Endothelial cell of umbilical vein (primary cell): ENCODE data around the gene ANKRD13D. TPM values are rescaled to one million over a fixed set of nuclear protein-coding genes. Genes with fewer than 3 reads are reported as not detected.

Source experiments
- BruUV-seq: library from RNA; stranded (reverse); fragments of 400-500 nt; replicated peaks from 2 replicates; lab custom pipeline; 2021; lab: Mats Ljungman, UMichigan
- CTCF ChIA-PET: fragments of 300-600, 350-600 bp; sonication (Branson Sonifier 250); formaldehyde crosslinking; loops from one replicate; lab custom pipeline; 2021; ENCODE audit warnings: antibody characterized with exemption, inconsistent platforms; lab: Charles Lee
- POLR2A ChIA-PET: fragments of 300-600, 350-600 bp; sonication (Branson Sonifier 250); formaldehyde crosslinking; loops from one replicate; lab custom pipeline; 2021; ENCODE audit warnings: antibody characterized with exemption, inconsistent platforms; lab: Charles Lee
- DNase-seq: peaks from one replicate; pipeline ENCODE4 v3.0.0-alpha.2; 2011; ENCODE audit warnings: low read depth, low spot score
- FAIRE-seq: peaks from 2 replicates; lab custom pipeline; 2011; peaks lifted over from hg19 to GRCh38; lab: Jason Lieb, UNC
- H2AFZ ChIP-seq: 2 replicates; pipeline ENCODE4 v1.6.0; 2012; ENCODE audit warnings: low read depth, low read length, control low read depth, inconsistent platforms
- H3K27ac ChIP-seq: 2 replicates; pipeline ENCODE4 v1.5.1; 2011; ENCODE audit warnings: low read depth, mild to moderate bottlenecking, control low read depth, low read length, moderate library complexity; ENCODE audit not compliant: insufficient read depth
- H3K27me3 ChIP-seq, 2 experiments: 2 replicates each; pipeline versions ENCODE4 v1.6.0 to v1.6.1; 2011; ENCODE audit warnings: low read length in 2 of 2, mixed read lengths in 1 of 2; ENCODE audit not compliant: control insufficient read depth in 2 of 2, insufficient read depth in 2 of 2
- H3K36me3 ChIP-seq, 2 experiments: 2 replicates in 1 of 2; 3 replicates in 1 of 2; pipeline ENCODE4 v1.5.1; 2011; ENCODE audit warnings: low read length in 2 of 2, mild to moderate bottlenecking in 1 of 2, moderate library complexity in 1 of 2; ENCODE audit not compliant: control insufficient read depth in 2 of 2, insufficient read depth in 2 of 2; ENCODE audit errors: extremely low read depth in 1 of 2
- H3K4me1 ChIP-seq: 3 replicates; pipeline ENCODE4 v1.5.1; 2011; ENCODE audit warnings: mild to moderate bottlenecking, low read length; ENCODE audit not compliant: control insufficient read depth, insufficient read depth; ENCODE audit errors: extremely low read depth
- H3K4me2 ChIP-seq: 2 replicates; pipeline ENCODE4 v1.6.1; 2011; ENCODE audit warnings: low read length, control low read depth, mixed read lengths; ENCODE audit not compliant: insufficient read depth
- H3K4me3 ChIP-seq, 3 experiments: fragments of 200-600 bp in 1 of 3; sonication (generic), shearing (Covaris generic) in 1 of 3; replicated peaks in 1 of 3; 2 replicates each; pipeline ENCODE4 v1.5.1; 2011 to 2016; ENCODE audit warnings: control low read depth in 3 of 3, low read length in 3 of 3, mild to moderate bottlenecking in 2 of 3, inconsistent platforms in 1 of 3, low read depth in 1 of 3, moderate library complexity in 1 of 3; ENCODE audit not compliant: insufficient read depth in 1 of 3
- H3K79me2 ChIP-seq: 2 replicates; pipeline ENCODE4 v1.6.0; 2012; ENCODE audit warnings: low read length, inconsistent platforms; ENCODE audit not compliant: control insufficient read depth, insufficient read depth
- H3K9ac ChIP-seq: replicated peaks from 2 replicates; pipeline ENCODE3; 2011; ENCODE audit warnings: low read length, control low read depth; ENCODE audit not compliant: insufficient read depth; ENCODE audit errors: extremely low read depth
- H3K9me1 ChIP-seq: replicated peaks from 3 replicates; pipeline ENCODE4 v1.6.0; 2011; ENCODE audit warnings: mild to moderate bottlenecking, low read length; ENCODE audit not compliant: control insufficient read depth, insufficient read depth; ENCODE audit errors: extremely low read depth
- H3K9me3 ChIP-seq: replicated peaks from 2 replicates; pipeline ENCODE4 v1.5.1; 2012; ENCODE audit warnings: low read length, inconsistent platforms; ENCODE audit not compliant: control insufficient read depth, insufficient read depth
- H4K20me1 ChIP-seq: replicated peaks from 2 replicates; pipeline ENCODE3; 2011; ENCODE audit warnings: mild to moderate bottlenecking, low read length; ENCODE audit not compliant: control insufficient read depth, insufficient read depth; ENCODE audit errors: extremely low read depth
- EZH2 ChIP-seq: IDR thresholded peaks from 2 replicates; pipeline ENCODE4 v1.6.1; 2012; ENCODE audit warnings: borderline replicate concordance, low read depth, mild to moderate bottlenecking, moderate library complexity, low read length, inconsistent platforms; ENCODE audit not compliant: severe bottlenecking
- FOS ChIP-seq: IDR thresholded peaks from 2 replicates; pipeline ENCODE4 v1.6.1; 2011; ENCODE audit warnings: mild to moderate bottlenecking, low read length, moderate library complexity, borderline replicate concordance; ENCODE audit not compliant: insufficient read depth
- GATA2 ChIP-seq: IDR thresholded peaks from 2 replicates; pipeline ENCODE4 v1.7.0; 2011; ENCODE audit warnings: low read depth, mild to moderate bottlenecking, moderate library complexity, mixed read lengths, low read length; ENCODE audit not compliant: insufficient read length, insufficient read depth
- JUN ChIP-seq: IDR thresholded peaks from 2 replicates; pipeline ENCODE4 v1.6.1; 2011; ENCODE audit warnings: borderline replicate concordance, low read depth; ENCODE audit not compliant: insufficient read length, insufficient read depth
- MAX ChIP-seq: IDR thresholded peaks from 2 replicates; pipeline ENCODE4 v1.6.1; 2011; ENCODE audit not compliant: insufficient read depth, insufficient read length
- MYC ChIP-seq: IDR thresholded peaks from one replicate; pipeline ENCODE4 v1.6.1; 2011; ENCODE audit warnings: mild to moderate bottlenecking, low read depth, low read length
- POLR2A ChIP-seq: IDR thresholded peaks from 2 replicates; pipeline ENCODE4 v1.6.1; 2012; ENCODE audit warnings: low read depth, mild to moderate bottlenecking, control low read depth, low read length
- POLR2AphosphoS5 ChIP-seq: IDR thresholded peaks from 2 replicates; pipeline ENCODE4 v1.6.1; 2012; ENCODE audit warnings: low read depth, mild to moderate bottlenecking, control low read depth, low read length, moderate library complexity; ENCODE audit not compliant: insufficient read depth
- dilution Hi-C: fragments of 300-500 bp; cut with MboI; formaldehyde crosslinking; loops from one replicate; pipeline ENCODE4 v1.15.0; 2019; ENCODE audit warnings: low sequenced_read_pairs; ENCODE audit not compliant: extremely low pct_ligation_motif_present
- intact Hi-C: fragments of 100-400 bp; cut with micrococcal nuclease; formaldehyde crosslinking; loops from one replicate; pipeline ENCODE4 v1.10.0; 2022
- polyA plus RNA-seq, 4 experiments: library from polyadenylated mRNA; depleted of rRNA in 3 of 4; stranded (reverse) in 3 of 4; unstranded in 1 of 4; fragments of >200 nt; gene quantifications; 2 replicates each; pipeline versions ENCODE4 v1.2.1 to v1.2.3, GENCODE V29; 2011 to 2012; ENCODE audit warnings: missing spikeins in 1 of 4
- total RNA-seq: library from RNA; stranded (reverse); gene quantifications from 2 replicates; pipeline ENCODE4 v1.2.3, GENCODE V29; 2021
- TF ChIP-seq, protein P1 (sequence below), 2 donors: IDR thresholded peaks; 1 replicate in 1 of 2; 2 replicates in 1 of 2; pipeline ENCODE4 v1.5.1; 2011; ENCODE audit warnings: low read length in 2 of 2, mild to moderate bottlenecking in 2 of 2, moderate library complexity in 2 of 2, control low read depth in 1 of 2, inconsistent platforms in 1 of 2, low read depth in 1 of 2; ENCODE audit not compliant: insufficient read depth in 1 of 2; ENCODE audit errors: extremely low read depth in 1 of 2

The ANKRD13D gene
- total and polyA plus RNA-seq, 2 donors (not counting 3 experiments of a cell fraction or from before 2014, with no cell fraction given): 43.5 to 57.5 TPM

DNA sequence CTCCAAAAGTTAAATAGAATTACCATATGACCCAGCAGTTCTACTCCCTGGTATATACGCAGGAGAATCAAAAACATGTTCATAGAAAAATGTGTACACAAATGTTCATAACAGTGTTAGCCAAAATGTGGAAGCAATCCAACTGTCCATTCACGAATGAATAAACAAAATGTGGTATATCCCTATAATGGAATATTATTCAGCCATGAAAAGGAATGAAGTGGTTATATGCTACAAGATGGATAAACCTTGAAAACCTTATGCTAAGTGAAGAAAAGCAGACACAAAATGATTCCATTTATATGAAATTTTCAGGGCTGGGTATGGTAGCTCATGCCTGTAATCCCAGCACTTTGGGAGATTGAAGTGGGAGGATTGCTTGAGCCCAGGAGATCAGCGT is 48.2 kb downstream of the ANKRD13D start:
- ChIA-PET CTCF (interaction anchor here (1.0 to 2.8 kb wide), 3 partner anchors 9 to 45 kb away, joined by 5 to 12 read pairs (median 5); no protein-coding TSS in a partner anchor), POLR2A (no interaction called here)
- H3K79me2 ChIP-seq: no peaks in the 10 kb centered on the region
- intact Hi-C loops: no loop called here
- H2AFZ ChIP-seq: no peak overlapping the region
- H3K9me3 ChIP-seq: no peaks in the 10 kb centered on the region
- H3K27ac ChIP-seq: no peak overlapping the region
- no peaks in the 10 kb centered on the region for H3K4me1 ChIP-seq
- no TSS peak for BruUV-seq
- no peaks in the 10 kb centered on the region for H4K20me1 ChIP-seq
- no peaks in the 10 kb centered on the region for H3K27me3 ChIP-seq
- FAIRE-seq (no peak), DNase-seq (no peak)
- no peaks in the 10 kb centered on the region for H3K9me1 ChIP-seq
- no peak overlapping the region for H3K9ac ChIP-seq
- H3K4me3 ChIP-seq: no peak overlapping the region
- H3K4me2 ChIP-seq: no peak overlapping the region
- H3K36me3 ChIP-seq: no peaks in the 10 kb centered on the region
- TF ChIP-seq MAX (no peak), EZH2 (no peak), POLR2AphosphoS5 (no peak), MYC (no peak), JUN (no peak), GATA2 (no peak), POLR2A (no peak), FOS (no peak)
- TF ChIP-seq, protein P1, sequence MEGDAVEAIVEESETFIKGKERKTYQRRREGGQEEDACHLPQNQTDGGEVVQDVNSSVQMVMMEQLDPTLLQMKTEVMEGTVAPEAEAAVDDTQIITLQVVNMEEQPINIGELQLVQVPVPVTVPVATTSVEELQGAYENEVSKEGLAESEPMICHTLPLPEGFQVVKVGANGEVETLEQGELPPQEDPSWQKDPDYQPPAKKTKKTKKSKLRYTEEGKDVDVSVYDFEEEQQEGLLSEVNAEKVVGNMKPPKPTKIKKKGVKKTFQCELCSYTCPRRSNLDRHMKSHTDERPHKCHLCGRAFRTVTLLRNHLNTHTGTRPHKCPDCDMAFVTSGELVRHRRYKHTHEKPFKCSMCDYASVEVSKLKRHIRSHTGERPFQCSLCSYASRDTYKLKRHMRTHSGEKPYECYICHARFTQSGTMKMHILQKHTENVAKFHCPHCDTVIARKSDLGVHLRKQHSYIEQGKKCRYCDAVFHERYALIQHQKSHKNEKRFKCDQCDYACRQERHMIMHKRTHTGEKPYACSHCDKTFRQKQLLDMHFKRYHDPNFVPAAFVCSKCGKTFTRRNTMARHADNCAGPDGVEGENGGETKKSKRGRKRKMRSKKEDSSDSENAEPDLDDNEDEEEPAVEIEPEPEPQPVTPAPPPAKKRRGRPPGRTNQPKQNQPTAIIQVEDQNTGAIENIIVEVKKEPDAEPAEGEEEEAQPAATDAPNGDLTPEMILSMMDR (IDR thresholded peaks at IDR 0.05; ENCODE audit: extremely low read depth in 1 of 2, insufficient read depth in 1 of 2, low read depth in 1 of 2, low read length in 2 of 2): no peak
- dilution Hi-C loops: no loop called here
